HCT116 (cell line): ENCODE measurements around the gene STRA8. TPM values are rescaled to one million over a fixed set of nuclear protein-coding genes. Genes with fewer than 3 reads are reported as not detected.
A peak's percentile ranks its signal among the peaks of the same experiment; 100 is the strongest.

Experiments
- ATAC-seq: fragments of 200-7000 bp; cut with Tn5 transposase; 2 replicates; pipeline ENCODE4 v1.9.1; 2020; ENCODE audit warnings: mild to moderate bottlenecking, moderate library complexity
- BruUV-seq: library from RNA; stranded (reverse); fragments of 400-500 nt; replicated peaks from 2 replicates; lab custom pipeline; 2021; lab: Mats Ljungman, UMichigan
- CTCF ChIA-PET: fragments of 300-600 bp; sonication (Branson Sonifier 250); formaldehyde crosslinking; loops from one replicate; lab custom pipeline; 2021; ENCODE audit warnings: antibody characterized with exemption; lab: Charles Lee
- POLR2A ChIA-PET: fragments of 300-600, 350-600 bp; sonication (Branson Sonifier 250); formaldehyde crosslinking; loops from one replicate; lab custom pipeline; 2021; ENCODE audit warnings: antibody characterized with exemption; lab: Charles Lee
- RAD21 ChIA-PET, 2 experiments: fragments of 300-600 bp; sonication (Branson Sonifier 250); formaldehyde crosslinking; loops; one replicate each; lab custom pipeline; 2023; ENCODE audit warnings: low total read pairs in 2 of 2; ENCODE audit not compliant: uncharacterized antibody in 2 of 2, unreplicated experiment in 2 of 2, low non-redundant PET in 1 of 2; lab: Charles Lee
- DNase-seq: peaks from one replicate; pipeline ENCODE4 v3.0.0-alpha.2; 2010; ENCODE audit warnings: low read depth, low spot score
- H2AFZ ChIP-seq: fragments of 200-600 bp; shearing (Covaris generic), sonication (generic); 2 replicates; pipeline ENCODE4 v1.6.1; 2017; ENCODE audit warnings: low read depth, mixed run types, mixed read lengths, antibody characterized with exemption, low read length; ENCODE audit not compliant: poor library complexity, severe bottlenecking
- H3K27ac ChIP-seq: 2 replicates; pipeline ENCODE4 v1.5.1; 2012; ENCODE audit warnings: low read depth, low read length
- H3K27me3 ChIP-seq: fragments of 200-600 bp; sonication (generic); 2 replicates; pipeline ENCODE4 v1.6.1; 2016; ENCODE audit warnings: mixed run types, low read length, mixed read lengths; ENCODE audit not compliant: insufficient read depth
- H3K36me3 ChIP-seq, 2 experiments: fragments of 200-500 bp in 1 of 2; fragments of 200-600 bp in 1 of 2; sonication (Bioruptor generic) in 1 of 2; sonication (generic) in 1 of 2; 2 replicates each; pipeline versions ENCODE4 v1.5.1 to v1.6.1; 2014 to 2016; ENCODE audit warnings: low read length in 2 of 2, inconsistent platforms in 1 of 2, mixed read lengths in 1 of 2, mixed run types in 1 of 2; ENCODE audit not compliant: insufficient read depth in 2 of 2, control insufficient read depth in 1 of 2
- H3K4me1 ChIP-seq, 2 experiments: fragments of 200-600 bp in 1 of 2; sonication (generic) in 1 of 2; 2 replicates each; pipeline versions ENCODE4 v1.5.1 to v1.6.1; 2012 to 2017; ENCODE audit warnings: low read length in 2 of 2, inconsistent platforms in 1 of 2, mild to moderate bottlenecking in 1 of 2, mixed read lengths in 1 of 2, mixed run types in 1 of 2, moderate library complexity in 1 of 2; ENCODE audit not compliant: insufficient read depth in 2 of 2, control insufficient read depth in 1 of 2
- H3K4me2 ChIP-seq: fragments of 200-600 bp; sonication (generic); 2 replicates; pipeline ENCODE4 v1.6.1; 2017; ENCODE audit warnings: mixed run types, low read length, mixed read lengths
- H3K4me3 ChIP-seq, 2 experiments: fragments of 200-600 bp in 1 of 2; sonication (generic) in 1 of 2; replicated peaks in 1 of 2; 2 replicates each; pipeline ENCODE4 v1.5.1; 2011 to 2016; ENCODE audit warnings: low read length in 2 of 2, control low read depth in 1 of 2, low read depth in 1 of 2, mild to moderate bottlenecking in 1 of 2, mixed read lengths in 1 of 2, mixed run types in 1 of 2
- H3K79me2 ChIP-seq: fragments of 200-600 bp; sonication (generic); 2 replicates; pipeline ENCODE4 v1.6.1; 2017; ENCODE audit warnings: mild to moderate bottlenecking, mixed run types, low read length, moderate library complexity, mixed read lengths; ENCODE audit not compliant: insufficient read depth
- H3K9ac ChIP-seq: fragments of 200-600 bp; sonication (generic); 2 replicates; pipeline ENCODE4 v1.6.1; 2016; ENCODE audit warnings: low read length, mixed read lengths
- H3K9me2 ChIP-seq: fragments of 200-600 bp; sonication (generic), shearing (Covaris generic); 2 replicates; pipeline ENCODE4 v1.6.1; 2017; ENCODE audit warnings: mixed run types, mild to moderate bottlenecking, moderate library complexity; ENCODE audit not compliant: insufficient read depth
- H3K9me3 ChIP-seq, 2 experiments: fragments of 200-500 bp in 1 of 2; fragments of 200-600 bp in 1 of 2; sonication (Bioruptor generic) in 1 of 2; sonication (generic) in 1 of 2; 2 replicates each; pipeline ENCODE4 v1.6.1; 2014 to 2017; ENCODE audit warnings: low read length in 2 of 2, mixed read lengths in 2 of 2, inconsistent platforms in 1 of 2, low read depth in 1 of 2, mild to moderate bottlenecking in 1 of 2, mixed run types in 1 of 2, moderate library complexity in 1 of 2; ENCODE audit not compliant: control insufficient read depth in 1 of 2, insufficient read depth in 1 of 2
- H4K20me1 ChIP-seq: fragments of 200-600 bp; sonication (generic), shearing (Covaris generic); 2 replicates; pipeline ENCODE4 v1.6.1; 2017; ENCODE audit warnings: mixed run types, mild to moderate bottlenecking, moderate library complexity; ENCODE audit not compliant: insufficient read depth
- CBX3 ChIP-seq: IDR thresholded peaks from 2 replicates; pipeline ENCODE4 v1.6.1; 2012; ENCODE audit warnings: low read depth
- CEBPB ChIP-seq: IDR thresholded peaks from 2 replicates; pipeline ENCODE4 v1.6.1; 2012; ENCODE audit warnings: low read depth
- EGR1 ChIP-seq: IDR thresholded peaks from 2 replicates; pipeline ENCODE4 v1.6.1; 2012; ENCODE audit warnings: low read depth
- EZH2 ChIP-seq: fragments of 200-600 bp; sonication (generic); IDR thresholded peaks from 2 replicates; pipeline ENCODE4 v1.6.1; 2017; ENCODE audit warnings: antibody characterized with exemption, mixed run types
- EZH2phosphoT487 ChIP-seq: fragments of 200-600 bp; IDR thresholded peaks from 2 replicates; pipeline ENCODE4 v1.6.1; 2018; ENCODE audit warnings: antibody characterized with exemption, borderline replicate concordance
- FOSL1 ChIP-seq: IDR thresholded peaks from 2 replicates; pipeline ENCODE4 v1.6.1; 2012; ENCODE audit warnings: low read depth
- JUND ChIP-seq: IDR thresholded peaks from 2 replicates; pipeline ENCODE4 v1.6.1; 2012
- POLR2A ChIP-seq: IDR thresholded peaks from 2 replicates; pipeline ENCODE4 v1.7.0; 2011; ENCODE audit warnings: borderline replicate concordance; ENCODE audit not compliant: insufficient read depth, insufficient read length; ENCODE audit errors: extremely low read depth
- POLR2AphosphoS5 ChIP-seq: IDR thresholded peaks from 2 replicates; pipeline ENCODE4 v1.6.1; 2011; ENCODE audit warnings: mild to moderate bottlenecking, low read depth, low read length, moderate library complexity
- SIN3A ChIP-seq: IDR thresholded peaks from 2 replicates; pipeline ENCODE4 v1.6.1; 2012; ENCODE audit warnings: low read depth
- SP1 ChIP-seq: IDR thresholded peaks from 2 replicates; pipeline ENCODE4 v1.6.1; 2012; ENCODE audit warnings: low read depth
- SRF ChIP-seq: IDR thresholded peaks from 2 replicates; pipeline ENCODE4 v1.6.1; 2012; ENCODE audit warnings: low read depth
- TCF7L2 ChIP-seq: IDR thresholded peaks from 2 replicates; pipeline ENCODE4 v1.7.0; 2011; ENCODE audit warnings: borderline replicate concordance, inconsistent platforms; ENCODE audit not compliant: insufficient read depth, insufficient read length; ENCODE audit errors: extremely low read depth
- YY1 ChIP-seq: IDR thresholded peaks from 2 replicates; pipeline ENCODE4 v1.6.1; 2011; ENCODE audit warnings: low read length, low read depth, moderate library complexity, mild to moderate bottlenecking; ENCODE audit not compliant: insufficient replicate concordance; ENCODE audit errors: extremely low read depth
- ZNF274 ChIP-seq: fragments of 200-500 bp; sonication (Bioruptor generic); IDR thresholded peaks from 2 replicates; pipeline ENCODE4 v1.6.1; 2014; ENCODE audit warnings: mild to moderate bottlenecking, low read depth, low read length, inconsistent platforms
- intact Hi-C: fragments of 100-400 bp; cut with micrococcal nuclease; formaldehyde crosslinking; loops from 2 replicates; pipeline ENCODE4 v1.10.0; 2022
- total RNA-seq: library from RNA; stranded (reverse); gene quantifications from one replicate; pipeline ENCODE4 v1.2.1, GENCODE V29; 2021; ENCODE audit not compliant: unreplicated experiment
- TF ChIP-seq, protein P1 (sequence below): IDR thresholded peaks from 2 replicates; pipeline ENCODE4 v1.6.1; 2012; ENCODE audit warnings: low read depth
- TF ChIP-seq, protein P2 (sequence below): IDR thresholded peaks from 2 replicates; pipeline ENCODE4 v1.6.1; 2012

The STRA8 gene
- total RNA-seq, 1 experiment from 2014 or later = not detected

DNA sequence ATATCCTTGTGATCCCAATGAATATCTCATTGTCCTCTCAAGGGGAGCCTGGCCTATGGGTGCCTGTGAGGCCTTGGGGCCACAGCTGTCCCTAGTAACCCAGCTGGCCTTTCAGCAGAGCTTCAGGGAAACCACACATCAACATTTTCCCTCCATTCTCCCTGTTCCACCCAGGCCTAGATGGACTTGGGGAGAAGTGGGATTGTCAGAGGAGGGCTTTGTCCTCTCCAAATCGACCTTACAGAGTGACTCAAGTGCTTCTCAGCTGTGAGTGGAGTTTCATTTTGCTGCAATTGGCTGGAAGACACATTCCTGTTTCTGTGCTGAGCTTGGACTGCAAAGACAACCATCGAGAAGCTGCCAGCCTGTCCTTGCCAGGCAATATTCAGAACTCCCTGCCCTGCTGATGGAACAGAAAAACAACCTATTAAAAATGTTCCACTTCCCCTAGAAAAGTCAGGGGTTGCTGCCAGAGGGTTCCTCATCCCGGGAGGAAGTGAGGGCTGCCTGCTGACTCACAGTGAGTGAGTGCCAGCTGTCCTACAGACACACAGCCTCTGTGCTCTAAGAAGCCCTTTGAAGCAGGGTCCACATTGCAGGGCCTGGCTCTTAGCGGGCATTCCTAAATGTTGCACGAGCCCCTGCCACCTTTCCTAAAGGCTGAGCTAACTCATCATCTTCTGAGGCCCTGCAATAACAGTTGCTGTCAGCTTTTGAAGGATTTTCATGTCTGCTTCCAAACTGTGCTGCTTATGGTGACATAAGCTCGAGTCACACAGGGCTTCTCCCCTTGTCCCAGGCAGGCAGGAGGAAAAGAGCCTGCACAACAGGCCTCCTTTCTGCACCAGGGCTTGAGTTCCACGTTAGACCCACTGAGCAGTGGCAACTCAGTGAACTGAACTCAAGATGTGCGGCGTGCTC, 20.5 kb downstream of the STRA8 start:
- intact Hi-C loops = no loop called here
- peak; percentile 77 for TF ChIP-seq FOSL1
- peak; percentile 43; the same call in 1 of the 2 replicates for TF ChIP-seq POLR2AphosphoS5
- no peak for TF ChIP-seq SIN3A
- TF ChIP-seq EZH2phosphoT487 = no peak
- TF ChIP-seq YY1 = no peak
- TF ChIP-seq, protein P1, sequence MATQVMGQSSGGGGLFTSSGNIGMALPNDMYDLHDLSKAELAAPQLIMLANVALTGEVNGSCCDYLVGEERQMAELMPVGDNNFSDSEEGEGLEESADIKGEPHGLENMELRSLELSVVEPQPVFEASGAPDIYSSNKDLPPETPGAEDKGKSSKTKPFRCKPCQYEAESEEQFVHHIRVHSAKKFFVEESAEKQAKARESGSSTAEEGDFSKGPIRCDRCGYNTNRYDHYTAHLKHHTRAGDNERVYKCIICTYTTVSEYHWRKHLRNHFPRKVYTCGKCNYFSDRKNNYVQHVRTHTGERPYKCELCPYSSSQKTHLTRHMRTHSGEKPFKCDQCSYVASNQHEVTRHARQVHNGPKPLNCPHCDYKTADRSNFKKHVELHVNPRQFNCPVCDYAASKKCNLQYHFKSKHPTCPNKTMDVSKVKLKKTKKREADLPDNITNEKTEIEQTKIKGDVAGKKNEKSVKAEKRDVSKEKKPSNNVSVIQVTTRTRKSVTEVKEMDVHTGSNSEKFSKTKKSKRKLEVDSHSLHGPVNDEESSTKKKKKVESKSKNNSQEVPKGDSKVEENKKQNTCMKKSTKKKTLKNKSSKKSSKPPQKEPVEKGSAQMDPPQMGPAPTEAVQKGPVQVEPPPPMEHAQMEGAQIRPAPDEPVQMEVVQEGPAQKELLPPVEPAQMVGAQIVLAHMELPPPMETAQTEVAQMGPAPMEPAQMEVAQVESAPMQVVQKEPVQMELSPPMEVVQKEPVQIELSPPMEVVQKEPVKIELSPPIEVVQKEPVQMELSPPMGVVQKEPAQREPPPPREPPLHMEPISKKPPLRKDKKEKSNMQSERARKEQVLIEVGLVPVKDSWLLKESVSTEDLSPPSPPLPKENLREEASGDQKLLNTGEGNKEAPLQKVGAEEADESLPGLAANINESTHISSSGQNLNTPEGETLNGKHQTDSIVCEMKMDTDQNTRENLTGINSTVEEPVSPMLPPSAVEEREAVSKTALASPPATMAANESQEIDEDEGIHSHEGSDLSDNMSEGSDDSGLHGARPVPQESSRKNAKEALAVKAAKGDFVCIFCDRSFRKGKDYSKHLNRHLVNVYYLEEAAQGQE = no peak
- TF ChIP-seq, protein P2, sequence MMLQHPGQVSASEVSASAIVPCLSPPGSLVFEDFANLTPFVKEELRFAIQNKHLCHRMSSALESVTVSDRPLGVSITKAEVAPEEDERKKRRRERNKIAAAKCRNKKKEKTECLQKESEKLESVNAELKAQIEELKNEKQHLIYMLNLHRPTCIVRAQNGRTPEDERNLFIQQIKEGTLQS = no peak
- TF ChIP-seq ZNF274 = no peak
- TF ChIP-seq CBX3 = peak; percentile 18; the same call in 1 of the 2 replicates
- peak; percentile 63; the same call in 1 of the 2 replicates for TF ChIP-seq JUND
- TF ChIP-seq SRF = no peak
- TF ChIP-seq TCF7L2 = peak; percentile 42
- TF ChIP-seq EGR1 = no peak
- no peak for TF ChIP-seq POLR2A
- peak; percentile 64 for TF ChIP-seq SP1
- TF ChIP-seq EZH2 = no peak
- no peak for TF ChIP-seq CEBPB
- TF ChIP-seq, all 23 proteins: peak for 6
- ChIA-PET POLR2A (interaction anchor here (1.4 kb wide), 1 partner anchor 85 kb away, joined by 3 read pairs; no protein-coding TSS in a partner anchor), RAD21 (no interaction called here), CTCF (interaction anchor here (1.0 to 1.6 kb wide), 2 partner anchors 17 to 21 kb away, joined by 4 to 5 read pairs; no protein-coding TSS in a partner anchor)
- Histone ChIP-seq H3K4me3 (peak overlapping the region in 1 of 2 experiments; percentile 31; a peak in 1 of 4 replicates), H4K20me1 (no peaks in the 10 kb centered on the region), H3K36me3 (no peaks in the 10 kb centered on the region), H3K9me3 (no peaks in the 10 kb centered on the region), H3K9ac (peak overlapping the region; percentile 46), H2AFZ (peak overlapping the region; percentile 84), H3K4me2 (peak overlapping the region; percentile 80), H3K27ac (peak overlapping the region; percentile 4; the same call in 1 of the 2 replicates), H3K27me3 (no peaks in the 10 kb centered on the region), H3K79me2 (no peaks in the 10 kb centered on the region), H3K9me2 (no peaks in the 10 kb centered on the region), H3K4me1 (peaks cover 9 to 18% of the 10 kb centered on the region in 2 experiments)
- peak; percentile 29 for DNase-seq
- BruUV-seq = no TSS peak
- peak; percentile 86 for ATAC-seq
